ENCODE results near the gene BPGM.

DNA sequence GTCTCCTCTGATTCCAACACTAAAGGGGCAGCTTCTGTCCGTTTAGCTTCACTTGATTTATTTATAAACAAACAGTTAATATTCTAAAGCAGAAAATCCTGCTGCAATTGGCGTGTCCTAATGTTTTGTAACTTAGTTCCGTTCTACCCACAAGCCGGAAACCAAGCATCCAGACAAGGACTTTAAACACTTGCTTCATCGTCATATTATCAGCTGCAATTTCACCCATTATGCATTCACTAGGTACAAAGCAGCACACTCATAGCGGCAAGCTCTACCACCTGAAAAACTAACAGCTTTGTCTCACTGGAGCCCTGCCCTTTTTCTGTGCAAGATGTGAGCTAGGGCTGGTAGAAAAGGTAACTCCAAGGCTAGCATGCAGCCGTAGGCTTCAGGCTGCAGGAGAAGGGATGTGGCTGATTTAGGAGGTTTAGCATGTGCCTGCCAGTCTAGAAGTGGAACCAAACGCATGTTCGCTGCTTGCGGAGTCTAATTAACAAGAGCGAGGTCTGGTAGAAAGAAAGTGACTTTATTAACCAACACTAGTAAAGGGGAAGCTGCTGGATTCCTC is 43.7 kb upstream of the BPGM start:
- TF ChIP-seq, protein P1, sequence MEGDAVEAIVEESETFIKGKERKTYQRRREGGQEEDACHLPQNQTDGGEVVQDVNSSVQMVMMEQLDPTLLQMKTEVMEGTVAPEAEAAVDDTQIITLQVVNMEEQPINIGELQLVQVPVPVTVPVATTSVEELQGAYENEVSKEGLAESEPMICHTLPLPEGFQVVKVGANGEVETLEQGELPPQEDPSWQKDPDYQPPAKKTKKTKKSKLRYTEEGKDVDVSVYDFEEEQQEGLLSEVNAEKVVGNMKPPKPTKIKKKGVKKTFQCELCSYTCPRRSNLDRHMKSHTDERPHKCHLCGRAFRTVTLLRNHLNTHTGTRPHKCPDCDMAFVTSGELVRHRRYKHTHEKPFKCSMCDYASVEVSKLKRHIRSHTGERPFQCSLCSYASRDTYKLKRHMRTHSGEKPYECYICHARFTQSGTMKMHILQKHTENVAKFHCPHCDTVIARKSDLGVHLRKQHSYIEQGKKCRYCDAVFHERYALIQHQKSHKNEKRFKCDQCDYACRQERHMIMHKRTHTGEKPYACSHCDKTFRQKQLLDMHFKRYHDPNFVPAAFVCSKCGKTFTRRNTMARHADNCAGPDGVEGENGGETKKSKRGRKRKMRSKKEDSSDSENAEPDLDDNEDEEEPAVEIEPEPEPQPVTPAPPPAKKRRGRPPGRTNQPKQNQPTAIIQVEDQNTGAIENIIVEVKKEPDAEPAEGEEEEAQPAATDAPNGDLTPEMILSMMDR (IDR thresholded peaks at IDR 0.05; ENCODE audit: poor library complexity): no peak
- TF ChIP-seq EZH2 (IDR thresholded peaks at IDR 0.05; ENCODE audit: borderline replicate concordance): no peak

Measured in hepatocyte (in vitro differentiated cells).